Activated T-cell treated with anti-CD3 and anti-CD28 coated beads for 4 hours (primary cell): ENCODE measurements around the gene LITAFD.
"Not testable (repeated sequence)": the region's sequence is repeated elsewhere in the genome, so short reads cannot be mapped to it uniquely, and the experiment has no call there.

Experiments
- DNase-seq: peaks from one replicate; pipeline ENCODE4 v3.0.0-alpha.2; 2020

The LITAFD gene

GRCh38 chr16:8882041-8882617 lies at the start of gene LITAFD:
TSS of gene LITAFD (plus strand) at chr16:8882351. CDS start at chr16:8884356, 2,005 bp downstream.
- DNase-seq, result no peak

- DNase-seq, result no peak
These were observed 49.4 kb upstream of the LITAFD start for GRCh38 chr16:8832717-8833105.

- DNase-seq, result not testable (repeated sequence)
These were observed 45.4 kb upstream of the LITAFD start for GRCh38 chr16:8836797-8837196.

DNA sequence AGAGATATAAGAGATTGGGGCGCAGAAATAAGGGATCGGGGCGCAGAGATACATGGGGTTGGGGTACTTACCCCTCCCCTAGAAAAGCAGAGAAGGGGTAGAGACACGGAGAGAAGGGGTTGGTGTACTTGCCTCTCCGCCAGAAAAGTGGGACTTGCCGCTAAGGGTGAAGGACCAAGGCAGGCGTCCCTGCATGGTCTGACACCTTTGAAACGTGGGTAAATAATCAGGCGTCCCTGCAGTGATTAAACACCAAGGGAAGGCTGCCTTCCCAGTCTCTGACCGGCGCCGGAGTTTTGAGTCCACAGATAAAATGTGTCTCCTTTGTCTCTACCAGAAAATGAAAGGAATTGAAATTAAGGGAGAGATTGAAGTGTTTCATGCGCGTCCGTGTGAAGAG lies 44.6 kb upstream of the LITAFD start:
- not testable (repeated sequence) for DNase-seq

GRCh38 chr16:8842016-8842415 lies 40.1 kb upstream of the LITAFD start:
- DNase-seq, result not testable (repeated sequence)

DNA sequence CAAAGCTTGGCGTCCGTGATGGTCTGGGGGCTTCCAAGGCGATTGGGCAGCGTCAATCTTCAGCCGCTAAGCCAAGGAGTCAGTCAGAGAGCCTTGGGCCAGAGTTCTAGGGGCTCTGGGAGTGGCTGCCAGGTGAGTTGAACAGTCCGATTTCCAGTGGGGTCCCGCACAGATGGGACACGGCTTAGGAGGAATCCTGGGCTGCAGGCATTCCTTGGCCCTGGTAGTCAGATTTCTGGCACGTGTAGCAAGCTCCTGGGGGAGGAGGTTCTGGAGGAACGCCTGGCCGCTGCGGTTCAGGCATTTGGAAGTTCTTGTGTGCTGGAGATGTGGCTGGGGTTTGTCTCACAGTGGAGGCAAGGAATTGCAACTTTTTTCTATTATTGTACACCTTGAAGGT lies 38.9 kb upstream of the LITAFD start:
- not testable (repeated sequence) for DNase-seq

DNA sequence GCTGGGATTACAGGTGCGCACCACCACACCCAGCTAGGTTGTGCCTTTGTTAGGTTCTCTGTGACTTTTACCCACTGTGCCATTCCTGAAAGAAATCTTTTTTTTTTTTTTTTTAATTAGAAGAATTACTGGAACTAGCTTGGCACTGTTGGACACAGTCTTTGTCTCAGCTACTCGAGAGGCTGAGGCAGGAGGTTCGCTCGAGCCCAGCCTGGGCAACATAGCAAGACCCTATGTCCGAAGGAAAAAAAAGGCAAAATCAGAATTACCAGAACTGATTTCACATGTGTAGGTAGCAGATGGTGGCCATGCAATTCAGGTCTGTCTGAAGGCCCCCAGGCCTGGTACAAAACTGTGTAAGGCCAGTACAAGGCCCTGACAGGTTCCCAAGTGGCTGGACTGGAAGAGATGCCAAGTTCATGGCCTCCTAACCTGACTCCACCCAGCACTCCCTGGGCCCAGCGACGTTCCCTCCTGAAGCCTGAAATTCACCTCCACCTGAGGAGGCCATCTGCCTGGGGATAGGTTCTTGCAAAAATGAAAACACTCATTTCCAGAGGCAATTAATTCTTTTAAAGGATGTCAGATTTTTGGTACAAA lies 36.4 kb upstream of the LITAFD start:
- no peak for DNase-seq

DNA sequence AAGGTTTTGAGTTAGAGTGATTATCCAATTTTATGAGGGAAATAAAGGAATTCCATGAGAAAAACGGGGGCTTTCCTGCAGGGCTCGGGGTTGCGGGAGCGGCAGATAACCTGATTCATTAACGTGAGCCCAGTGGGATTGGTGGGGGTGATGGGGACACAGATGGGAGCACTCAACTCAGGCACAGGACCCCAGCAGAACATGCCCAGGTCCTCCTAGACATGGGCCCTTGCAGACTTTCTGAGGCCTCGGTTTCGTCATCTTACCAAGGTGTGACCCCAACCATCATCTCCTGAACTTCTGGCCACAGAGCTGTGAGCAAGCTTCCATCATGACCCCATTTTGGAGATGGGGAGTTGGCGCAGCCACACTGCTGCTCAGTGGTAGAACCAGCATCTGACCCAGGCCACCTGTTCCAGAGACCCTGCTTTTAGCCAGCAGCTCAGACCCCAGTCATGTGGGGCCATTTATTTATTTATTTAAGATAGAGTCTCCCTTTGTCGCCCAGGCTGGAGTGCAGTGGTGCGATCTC lies 35.7 kb upstream of the LITAFD start:
- DNase-seq, result no peak

DNA sequence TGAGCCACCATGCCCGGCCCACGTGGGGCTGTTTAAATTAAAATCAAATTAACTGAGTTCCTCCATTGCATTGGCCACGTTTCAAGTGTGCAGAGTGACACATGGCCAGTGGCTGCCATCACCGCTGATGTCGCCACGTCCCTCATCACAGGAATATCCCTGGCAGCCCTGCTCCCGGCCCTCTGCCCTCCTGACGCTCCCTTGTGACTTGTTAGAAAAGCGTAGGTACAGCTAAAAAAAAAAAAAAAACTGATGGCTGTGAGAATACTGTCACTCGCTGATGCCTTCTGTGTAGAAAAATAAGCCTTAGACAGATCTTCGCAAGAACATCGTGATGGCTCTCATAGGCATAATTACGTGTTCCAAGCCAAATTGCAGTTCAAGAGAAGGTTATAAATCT lies 35.0 kb upstream of the LITAFD start:
- DNase-seq, result no peak

DNA sequence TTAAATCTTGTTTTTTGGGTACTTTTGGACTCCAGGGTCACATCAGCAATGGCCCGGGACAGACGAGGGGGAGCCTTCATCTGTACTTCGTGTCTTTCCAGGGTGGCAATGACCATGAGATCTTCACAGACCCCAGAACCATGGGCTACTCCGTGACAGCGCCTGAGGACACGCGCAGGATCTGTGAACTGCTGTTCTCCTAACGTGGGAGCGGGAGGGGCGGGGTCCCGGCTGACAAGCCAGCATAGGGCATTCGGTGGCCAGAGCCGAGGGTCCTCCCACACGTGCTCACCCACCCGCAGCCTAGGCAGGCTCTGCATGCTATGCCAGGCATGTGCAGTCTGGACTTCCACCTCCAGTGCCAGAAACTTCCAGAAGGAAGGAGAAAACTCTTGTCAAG lies 34.5 kb upstream of the LITAFD start:
- no peak for DNase-seq

DNA sequence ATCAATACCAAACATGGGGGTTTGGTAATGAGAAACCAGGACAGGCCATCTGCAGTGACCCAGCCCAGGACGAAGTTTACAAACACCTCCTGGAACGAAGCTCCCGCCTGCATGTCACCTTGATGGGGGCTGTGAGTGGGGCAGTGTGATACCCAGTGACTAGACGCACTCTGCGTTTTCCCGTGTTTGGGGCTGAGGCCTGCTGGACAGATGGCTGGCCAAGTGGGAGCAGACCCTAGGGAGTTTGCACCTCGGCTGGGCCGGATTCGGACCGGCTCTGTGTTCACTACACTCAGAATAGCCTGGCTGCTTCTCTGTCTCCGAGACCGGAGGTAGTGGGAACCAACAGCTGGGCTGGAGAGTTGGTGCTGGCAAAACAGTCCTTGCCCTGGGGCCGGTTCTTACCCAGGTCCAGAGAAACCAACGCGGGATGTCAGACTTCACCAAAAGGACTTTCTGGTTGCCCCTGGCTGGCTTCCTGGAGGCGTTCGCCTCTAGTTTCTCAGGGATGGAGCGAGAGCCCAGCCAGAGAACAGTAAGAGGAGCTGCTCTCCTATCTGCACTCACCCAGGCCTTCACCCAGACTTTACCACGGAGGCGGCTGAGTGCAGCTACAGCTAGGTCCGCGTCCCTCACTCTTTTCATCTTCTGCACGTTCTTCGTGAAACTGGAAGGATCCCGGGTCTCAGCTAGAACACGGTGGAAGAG lies 33.8 kb upstream of the LITAFD start:
- DNase-seq, result no peak

DNA sequence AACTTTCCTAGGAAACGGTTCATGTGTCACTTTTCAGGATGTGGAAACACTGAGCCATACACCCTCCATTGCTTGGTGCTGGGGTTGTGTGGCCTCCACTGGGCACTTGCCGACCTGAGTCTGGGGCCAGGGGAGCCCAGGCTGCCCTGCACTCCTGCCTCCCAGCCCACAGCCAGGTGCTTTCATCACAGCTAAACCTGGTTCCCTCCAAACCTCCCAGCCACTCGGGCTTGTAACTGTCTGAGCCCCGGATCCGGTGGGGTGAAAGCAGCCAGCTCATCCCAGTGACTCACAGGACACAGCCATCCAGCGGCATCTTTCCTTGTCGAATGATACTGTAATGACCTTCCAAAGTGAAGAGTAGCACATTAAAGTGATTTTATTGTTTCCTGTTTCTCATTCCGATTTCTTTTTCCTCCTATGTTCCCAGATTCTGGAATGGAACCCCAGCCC lies 33.2 kb upstream of the LITAFD start:
- DNase-seq, result no peak

DNA sequence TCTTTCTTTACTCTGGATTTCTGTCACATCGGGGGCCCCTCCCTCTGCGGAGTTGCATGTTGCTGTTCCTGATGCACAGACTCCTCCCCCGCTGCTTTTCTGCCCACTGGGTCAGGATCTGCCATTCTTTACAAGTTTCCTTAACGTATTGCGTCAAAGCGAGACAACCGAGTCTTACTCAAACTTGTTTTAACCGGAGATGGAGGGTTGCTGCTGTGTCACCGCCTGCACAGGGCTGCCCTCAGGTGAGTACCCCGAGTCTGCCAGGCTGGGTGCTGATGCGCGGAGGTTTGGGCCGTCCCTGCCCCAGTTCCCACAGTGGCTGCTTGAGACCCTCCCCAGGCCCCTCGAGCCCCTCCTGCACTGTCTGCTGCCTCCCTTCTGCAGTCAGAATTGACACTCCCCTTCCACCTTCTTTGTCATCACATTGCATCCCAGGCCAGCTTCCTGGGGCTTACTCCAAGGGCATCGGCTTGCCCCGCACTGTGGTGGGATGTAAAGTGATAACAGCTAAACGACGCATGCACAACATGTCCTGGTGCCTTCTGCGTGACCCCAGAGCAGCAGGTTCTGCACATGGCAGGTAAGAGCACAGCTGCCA lies 32.6 kb upstream of the LITAFD start:
- DNase-seq, result no peak

- no peak for DNase-seq
These were observed 31.8 kb upstream of the LITAFD start for GRCh38 chr16:8850279-8850885.

DNA sequence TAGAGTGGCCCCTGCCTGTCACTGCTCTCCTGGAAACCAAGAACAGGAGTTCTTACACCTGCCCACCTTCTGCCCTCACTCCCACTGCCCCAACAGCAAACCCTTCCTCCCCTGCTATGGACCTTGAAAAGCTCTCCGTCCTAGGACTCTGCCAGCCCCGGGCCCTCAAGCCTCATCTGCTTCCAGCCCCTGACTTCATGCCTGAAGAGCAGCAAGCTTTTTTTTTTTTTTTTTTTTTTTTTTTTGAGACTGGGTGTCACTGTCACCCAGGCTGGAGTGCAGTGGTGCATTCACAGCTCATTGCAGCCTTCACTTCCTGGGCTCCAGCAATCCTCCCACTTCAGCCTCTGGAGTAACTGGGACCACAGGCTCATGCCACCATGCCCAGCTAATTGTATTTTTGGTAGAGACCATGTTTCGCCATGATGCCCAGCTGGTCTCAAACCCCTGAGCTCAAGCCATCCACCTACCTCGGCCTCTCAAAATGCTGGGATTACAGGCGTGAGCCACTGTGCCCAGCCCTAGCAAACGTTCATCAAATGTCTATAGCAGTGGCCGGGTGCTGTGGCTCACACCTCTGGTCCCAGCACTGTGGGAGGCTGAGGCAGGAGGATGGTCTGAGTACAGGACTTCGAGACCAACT lies 30.3 kb upstream of the LITAFD start:
- DNase-seq, result no peak

DNA sequence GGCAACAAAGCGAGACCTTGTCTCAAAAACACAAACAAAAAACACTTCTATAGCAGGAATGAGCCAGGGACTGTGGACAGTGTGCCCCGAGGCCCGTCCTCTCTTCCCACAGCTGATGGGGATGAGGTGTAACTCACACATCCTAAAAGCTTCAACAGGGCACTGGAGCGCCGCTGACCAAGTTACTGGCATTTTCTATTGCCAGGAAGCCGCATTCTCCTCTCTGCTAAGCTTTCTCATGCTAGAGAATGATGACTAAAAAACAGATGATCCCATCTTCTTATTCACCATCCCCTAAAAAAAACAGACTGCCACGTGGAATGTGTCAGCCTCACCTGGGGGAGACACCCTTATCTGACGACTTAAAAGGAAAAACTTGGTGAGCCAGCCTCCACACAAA lies 29.6 kb upstream of the LITAFD start:
- no peak for DNase-seq

GRCh38 chr16:8853150-8853549 lies 29.0 kb upstream of the LITAFD start:
- DNase-seq, result no peak

DNA sequence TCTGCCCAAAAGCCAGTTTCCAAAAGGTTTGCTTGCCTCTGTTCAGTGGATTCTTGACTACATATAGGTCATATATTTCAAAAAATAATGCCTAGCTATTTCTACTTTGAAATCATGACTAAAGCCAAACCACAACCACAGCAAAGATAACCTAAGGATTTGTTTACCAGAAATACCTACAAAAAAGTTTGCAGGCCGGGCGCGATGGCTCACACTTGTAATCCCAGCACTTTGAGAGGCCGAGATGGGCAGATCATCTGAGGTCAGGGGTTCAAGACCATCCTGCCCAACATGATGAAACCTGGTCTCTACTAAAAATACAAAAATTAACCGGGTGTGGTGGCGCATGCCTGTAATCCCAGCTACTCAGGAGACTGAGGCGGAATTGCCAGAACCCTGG lies 28.5 kb upstream of the LITAFD start:
- DNase-seq, result no peak

DNA sequence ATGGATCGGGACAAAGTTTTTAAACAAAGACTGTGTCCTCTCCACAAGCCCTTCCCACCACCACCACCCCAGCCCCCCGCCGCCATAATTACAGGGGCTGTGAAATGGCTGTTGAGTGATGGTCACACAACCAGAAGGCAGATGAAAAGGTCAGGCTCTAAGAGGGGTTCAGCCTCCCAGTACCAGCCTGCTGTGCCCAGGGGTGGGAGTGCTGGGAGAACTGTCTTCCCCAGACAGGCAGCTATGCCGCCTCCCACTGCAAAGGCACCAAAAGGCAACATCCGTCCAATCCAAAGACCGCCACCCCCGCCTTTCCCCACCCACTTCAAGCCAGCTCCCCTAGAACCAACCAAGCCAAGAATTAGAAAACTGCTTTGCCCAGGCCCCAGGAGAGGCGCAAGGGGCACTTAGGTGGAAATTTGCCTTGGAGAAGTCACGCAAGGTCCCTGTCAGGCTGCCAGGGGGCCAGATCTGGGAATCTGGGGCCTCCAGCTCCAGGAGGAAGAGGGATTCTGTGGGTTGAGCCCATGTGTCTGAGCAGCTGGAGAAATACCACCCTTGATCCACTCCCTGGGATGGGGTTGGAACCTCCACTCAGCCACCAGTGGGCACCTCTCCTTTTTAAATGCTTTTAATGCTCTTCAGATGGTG lies 27.7 kb upstream of the LITAFD start:
- DNase-seq, result no peak

DNA sequence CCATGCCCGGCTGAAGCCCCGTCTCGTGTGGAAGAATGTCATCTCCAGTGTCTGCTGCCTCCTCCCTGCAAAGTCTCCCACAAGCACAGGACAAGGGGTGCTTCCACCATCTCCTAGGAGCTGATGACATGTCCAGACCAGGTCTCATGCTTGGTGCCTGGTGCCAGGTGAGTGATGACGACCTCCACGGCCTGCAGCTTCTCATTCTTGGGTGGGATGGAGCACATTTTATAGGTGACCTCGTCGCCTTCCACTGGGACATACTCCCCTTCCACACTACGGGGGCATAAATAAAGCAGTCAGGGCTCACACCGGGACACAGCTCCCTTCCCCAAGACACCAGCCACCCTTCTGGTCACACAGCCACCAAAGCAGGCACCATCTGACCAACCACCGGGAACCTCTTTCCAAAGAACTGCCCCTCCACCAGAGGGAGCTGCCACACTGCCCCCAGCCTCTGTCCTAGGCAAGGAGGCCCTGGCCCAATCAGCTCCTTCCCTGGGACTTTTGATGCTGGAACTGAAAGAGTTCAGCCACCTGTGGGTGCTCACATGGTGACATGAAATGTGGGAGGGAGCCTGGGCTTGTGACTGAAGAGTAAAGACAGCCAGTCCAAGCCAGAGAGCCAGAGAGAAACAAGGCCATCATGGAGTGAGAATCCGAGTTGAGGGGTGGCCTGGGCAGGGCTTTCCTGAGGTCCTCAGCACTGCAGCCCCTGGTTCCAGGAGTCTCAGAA lies 26.9 kb upstream of the LITAFD start:
- DNase-seq, result no peak

DNA sequence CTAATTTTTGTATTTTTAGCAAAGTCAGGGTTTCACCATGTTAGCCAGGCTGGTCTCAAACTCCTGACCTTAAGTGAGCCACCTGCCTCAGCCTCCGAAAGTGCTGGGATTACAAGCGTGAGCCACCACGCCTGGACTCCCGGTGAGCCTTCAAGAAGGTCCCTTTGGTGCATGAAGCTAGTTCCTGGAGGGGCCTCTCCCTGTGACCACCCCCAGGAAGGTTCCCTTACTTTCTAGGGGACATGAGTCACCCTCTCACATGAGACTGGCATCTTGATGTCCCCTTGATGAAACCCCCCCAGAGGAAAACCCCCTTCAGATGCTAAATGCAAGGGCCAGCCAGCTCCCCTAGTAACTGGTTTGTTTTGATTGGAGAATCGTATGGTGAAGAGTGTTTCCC lies 26.2 kb upstream of the LITAFD start:
- DNase-seq, result no peak
